ENCODE results near the gene ASB1. TPM values are rescaled to one million over a fixed set of nuclear protein-coding genes. Genes with fewer than 3 reads are reported as not detected.

The ASB1 gene
- total RNA-seq, 1 donor from 2014 or later: 34.4 TPM

DNA sequence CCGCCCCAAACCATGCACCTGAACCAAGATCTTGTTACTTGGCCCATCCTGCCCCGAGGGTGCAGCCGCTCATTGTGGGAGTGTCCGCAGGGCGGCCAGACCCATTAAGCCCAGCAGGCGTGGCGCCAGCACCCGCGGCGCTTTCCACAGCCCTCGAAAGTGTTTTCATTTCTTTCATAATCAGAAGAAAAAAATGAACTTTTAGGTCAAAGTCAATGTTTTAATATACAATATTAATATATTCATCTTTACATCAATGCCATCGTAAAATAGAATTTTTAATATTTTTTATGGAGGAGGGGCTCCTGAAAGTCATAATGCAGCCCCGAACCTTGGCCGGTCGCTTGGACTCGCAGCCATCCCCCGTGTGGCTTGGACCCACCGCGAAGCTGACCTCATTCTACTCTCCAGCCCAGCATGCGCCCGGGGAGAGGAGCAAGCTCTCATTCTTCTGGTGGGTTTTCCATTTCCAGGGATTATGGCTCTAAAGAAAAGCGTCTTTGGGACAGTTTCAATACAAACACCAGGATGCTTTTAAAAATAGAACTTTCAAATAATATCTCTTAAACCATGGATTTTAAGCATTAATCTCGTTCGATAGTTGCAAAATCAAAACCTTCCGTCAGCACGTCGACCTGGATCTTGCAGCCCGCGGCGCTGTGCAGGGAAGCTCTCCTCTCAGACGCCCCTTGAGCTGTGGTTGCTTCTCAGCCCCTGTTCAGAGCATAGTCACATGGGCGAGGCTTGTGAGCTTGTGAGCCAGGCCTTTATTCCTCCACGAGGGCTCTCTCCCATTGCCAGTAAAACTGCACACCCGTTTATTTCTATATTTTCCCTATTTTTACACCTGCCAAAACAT lies 17.2 kb upstream of the ASB1 start:
- Mint-ChIP-seq H3K4me1 (ENCODE audit: unreplicated experiment) (peaks cover 4% of the 10 kb centered on the region), H3K4me3 (no peak overlapping the region), H3K27ac (no peak overlapping the region), H3K9me3 (no peaks in the 10 kb centered on the region), H3K36me3 (peaks cover 3% of the 10 kb centered on the region), H3K27me3 (no peaks in the 10 kb centered on the region)
- DNase-seq (ENCODE audit: extremely low spot score, unreplicated experiment): no peak
- no peak for TF ChIP-seq CTCF (conservative IDR thresholded peaks at IDR 0.05)

- Mint-ChIP-seq H3K27ac (no peak overlapping the region), H3K4me3 (no peak overlapping the region), H3K36me3 (peaks cover 2% of the 10 kb centered on the region), H3K9me3 (peaks cover 4% of the 10 kb centered on the region), H3K27me3 (no peaks in the 10 kb centered on the region), H3K4me1 (ENCODE audit: unreplicated experiment) (no peaks in the 10 kb centered on the region)
- TF ChIP-seq CTCF (conservative IDR thresholded peaks at IDR 0.05): no peak
- DNase-seq (ENCODE audit: extremely low spot score, unreplicated experiment): no peak
Observed at GRCh38 chr2:238412067-238412767, 14.5 kb upstream of the ASB1 start.

DNA sequence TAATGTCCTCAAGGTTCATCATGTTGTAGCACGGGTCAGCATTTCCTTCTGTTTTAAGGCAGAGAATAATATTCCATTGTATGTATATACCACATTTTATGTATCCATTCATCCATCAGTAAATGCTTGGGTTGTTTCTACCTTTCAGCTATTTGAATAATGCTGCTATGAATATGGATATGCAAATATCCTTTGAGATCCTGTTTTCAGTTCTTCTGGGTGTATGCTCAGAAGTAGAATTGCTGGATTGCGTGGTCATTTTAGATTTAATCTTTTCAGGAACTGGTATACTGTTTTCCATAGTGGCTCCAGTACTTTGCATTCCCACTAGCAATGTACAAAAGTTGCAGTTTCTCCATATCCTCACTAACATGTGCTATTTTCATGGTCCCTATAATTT lies 13.4 kb upstream of the ASB1 start:
- Mint-ChIP-seq H3K4me3 (no peak overlapping the region), H3K36me3 (no peaks in the 10 kb centered on the region), H3K27ac (no peak overlapping the region), H3K27me3 (no peaks in the 10 kb centered on the region), H3K9me3 (peaks cover 4% of the 10 kb centered on the region), H3K4me1 (ENCODE audit: unreplicated experiment) (peaks cover 3% of the 10 kb centered on the region)
- no peak for TF ChIP-seq CTCF (conservative IDR thresholded peaks at IDR 0.05)
- no peak for DNase-seq (ENCODE audit: extremely low spot score, unreplicated experiment)

- peaks cover 13% of the 10 kb centered on the region for H3K4me1 Mint-ChIP-seq (ENCODE audit: unreplicated experiment)
- no peak overlapping the region for H3K4me3 Mint-ChIP-seq
- H3K9me3 Mint-ChIP-seq: peaks cover 4% of the 10 kb centered on the region
- no peaks in the 10 kb centered on the region for H3K36me3 Mint-ChIP-seq
- no peaks in the 10 kb centered on the region for H3K27me3 Mint-ChIP-seq
- DNase-seq (ENCODE audit: extremely low spot score, unreplicated experiment): no peak
- TF ChIP-seq CTCF (conservative IDR thresholded peaks at IDR 0.05): no peak
- no peak overlapping the region for H3K27ac Mint-ChIP-seq
Observed at GRCh38 chr2:238415036-238415764, 11.5 kb upstream of the ASB1 start.

DNA sequence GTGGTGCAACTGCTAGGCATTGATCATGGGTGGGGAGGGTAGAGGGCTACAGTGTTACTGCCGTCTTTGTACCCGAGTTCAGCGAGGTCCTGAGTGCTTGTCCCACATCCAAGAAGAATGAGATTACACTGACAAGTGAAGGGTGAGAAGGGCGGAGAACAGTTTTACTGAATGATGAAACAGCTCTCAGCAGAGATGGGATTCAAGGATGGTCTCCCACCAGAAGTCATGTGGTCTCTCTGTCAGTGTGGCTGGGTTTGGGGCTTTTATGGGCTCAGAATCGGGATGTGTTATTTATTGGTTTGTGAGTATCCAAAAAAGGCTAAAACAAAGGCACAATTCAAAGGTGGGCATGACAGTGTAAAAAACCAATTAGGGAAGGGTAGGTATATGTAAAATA lies 10.8 kb upstream of the ASB1 start:
- Mint-ChIP-seq H3K36me3 (no peaks in the 10 kb centered on the region), H3K4me1 (ENCODE audit: unreplicated experiment) (peaks cover 20% of the 10 kb centered on the region), H3K27ac (no peak overlapping the region), H3K4me3 (no peak overlapping the region), H3K27me3 (no peaks in the 10 kb centered on the region), H3K9me3 (peaks cover 4% of the 10 kb centered on the region)
- DNase-seq (ENCODE audit: extremely low spot score, unreplicated experiment): no peak
- TF ChIP-seq CTCF (conservative IDR thresholded peaks at IDR 0.05): no peak

Measured in type B pancreatic cell (in vitro differentiated cells).